ELR (cell line): ENCODE measurements around the gene CREBRF.

Experiments used
- DNase-seq: peaks from one replicate; pipeline ENCODE4 v3.0.0-alpha.2; 2015; ENCODE audit warnings: low read depth

The CREBRF gene

DNA sequence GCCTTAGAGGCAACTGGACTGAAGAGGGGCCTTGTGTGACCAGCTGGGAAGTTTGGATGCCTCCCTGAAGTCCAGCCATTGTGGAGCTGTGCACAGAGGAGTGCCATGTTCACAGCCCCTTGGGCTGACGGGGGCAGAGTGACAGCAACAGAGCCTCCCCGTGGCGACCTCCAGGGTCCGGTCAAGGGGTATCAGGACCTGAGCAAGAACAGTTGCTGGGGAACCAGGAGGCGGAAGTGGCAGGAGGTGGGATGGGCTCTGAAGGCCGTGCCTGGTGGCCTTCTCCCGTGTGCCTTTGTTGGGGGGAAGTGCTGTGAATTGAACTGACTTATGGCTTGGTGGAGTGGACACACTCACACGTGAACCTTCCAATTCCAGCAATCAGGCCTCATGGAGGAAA lies 102.2 kb downstream of the CREBRF start:
- DNase-seq, result no peak

DNA sequence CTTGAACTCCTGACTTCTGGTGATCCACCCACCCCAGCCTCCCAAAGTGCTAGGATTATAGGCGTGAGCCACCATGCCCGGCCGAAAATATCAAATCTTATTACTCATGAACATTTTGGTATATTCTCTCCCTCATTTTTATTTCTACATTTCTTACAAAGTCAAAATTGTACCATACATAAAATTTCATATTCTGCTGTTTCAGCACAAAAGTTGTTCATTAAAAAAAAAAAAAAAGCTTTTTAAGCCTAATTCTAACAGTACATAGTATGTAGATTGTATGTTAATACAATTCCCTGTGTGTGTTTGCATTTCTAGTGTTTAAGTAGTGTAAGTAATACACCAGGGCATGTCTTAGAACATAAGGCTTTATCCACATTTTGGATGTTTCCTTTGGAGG lies 103.1 kb downstream of the CREBRF start:
- DNase-seq, result no peak

DNA sequence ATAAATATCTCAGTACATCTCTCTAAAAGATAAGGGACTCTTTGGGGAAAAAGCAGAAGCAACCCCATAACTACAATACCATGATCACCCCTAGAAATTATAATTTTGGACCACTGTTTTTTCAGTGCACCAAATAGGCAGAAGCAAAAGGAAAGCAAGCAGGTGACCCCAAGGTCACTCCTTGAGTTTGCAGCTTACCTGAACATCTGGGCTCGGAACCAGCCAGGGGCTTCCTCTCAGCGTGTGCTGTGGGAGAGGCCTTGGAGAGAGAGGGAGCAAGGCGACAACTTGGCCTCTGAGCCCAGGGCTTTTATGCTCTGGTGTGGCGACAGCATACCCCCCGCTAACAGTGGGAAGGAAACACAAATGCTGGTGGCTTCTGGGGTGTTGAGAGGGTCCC lies 105.0 kb downstream of the CREBRF start:
- no peak for DNase-seq

DNA sequence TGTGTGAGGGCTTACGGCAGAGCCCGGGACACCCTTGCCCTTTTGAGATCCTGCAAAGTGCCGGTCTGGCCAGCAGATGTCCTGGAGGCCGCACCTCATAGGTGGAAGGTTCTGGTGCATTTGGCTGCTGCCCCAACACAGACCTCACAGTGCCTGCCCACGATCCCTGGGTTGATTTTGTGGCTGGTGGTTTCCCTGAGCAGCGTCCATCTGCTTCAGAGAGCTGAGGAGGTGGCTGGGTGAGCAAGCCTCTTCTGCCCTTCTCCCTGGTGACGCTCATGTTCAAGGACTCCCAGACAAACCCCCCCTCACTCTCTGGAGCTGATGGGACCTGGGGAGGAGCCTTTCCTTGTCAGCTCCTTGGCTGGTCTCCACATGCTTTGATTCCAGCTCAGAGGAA lies 107.1 kb downstream of the CREBRF start:
- no peak for DNase-seq

DNA sequence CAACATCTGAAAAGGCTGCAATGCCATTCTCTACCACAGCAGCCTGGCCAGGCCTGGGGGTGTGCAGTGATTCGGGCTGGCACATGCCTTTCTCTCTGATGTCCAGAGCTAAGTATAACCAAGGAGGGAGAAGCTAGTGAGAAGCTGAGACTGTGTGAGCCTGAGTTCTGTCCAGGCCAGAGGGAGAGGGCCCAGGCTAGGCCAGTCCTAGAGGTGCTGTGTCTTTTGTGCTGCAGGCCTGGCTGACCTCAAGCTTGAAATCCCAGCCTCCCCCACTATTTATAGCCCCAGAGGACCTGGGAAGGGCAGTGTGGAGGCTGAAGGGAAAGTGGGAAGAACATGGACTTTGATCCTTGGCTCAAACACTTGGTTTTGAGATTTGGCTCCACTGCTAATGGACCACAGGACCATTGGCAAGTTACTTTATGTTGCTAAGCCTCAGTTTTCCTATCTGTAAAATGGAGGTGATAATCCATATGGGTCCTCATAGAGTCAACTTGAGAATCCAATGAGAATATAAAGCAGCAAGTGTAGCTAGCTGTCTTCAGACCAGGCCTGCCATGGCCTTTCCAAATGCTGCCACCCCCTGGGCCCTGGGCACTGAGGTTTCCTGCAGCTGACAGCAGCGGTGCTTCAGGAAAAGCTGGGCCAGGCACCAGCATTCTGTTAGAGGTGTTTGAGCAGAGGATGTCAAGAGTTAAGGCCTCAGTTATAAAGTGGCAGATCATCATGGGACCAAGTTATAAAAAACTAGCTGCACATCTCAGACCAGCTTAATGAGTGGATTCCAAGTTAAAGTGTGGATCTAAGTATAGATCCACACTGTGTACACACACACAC lies 109.2 kb downstream of the CREBRF start:
- DNase-seq, result no peak

DNA sequence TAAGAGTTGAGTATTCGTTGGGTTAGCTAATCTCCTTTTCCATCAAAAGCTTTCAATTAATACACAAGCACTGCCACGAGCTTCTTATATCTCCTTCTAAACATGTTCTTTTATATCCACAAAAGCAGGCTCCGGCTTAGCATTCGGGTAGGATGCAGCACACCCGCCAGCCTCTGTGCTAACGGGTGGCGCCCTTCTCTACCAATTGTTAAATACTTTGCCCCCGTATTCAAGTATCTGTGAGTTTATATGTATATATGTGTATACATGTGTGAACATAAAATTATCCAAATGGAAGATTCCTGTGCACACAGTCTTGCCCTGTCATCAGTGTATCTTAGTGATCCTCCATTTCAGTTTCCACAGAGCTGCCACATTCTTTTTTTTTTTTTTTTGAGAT lies 116.0 kb downstream of the CREBRF start:
- DNase-seq, result no peak

DNA sequence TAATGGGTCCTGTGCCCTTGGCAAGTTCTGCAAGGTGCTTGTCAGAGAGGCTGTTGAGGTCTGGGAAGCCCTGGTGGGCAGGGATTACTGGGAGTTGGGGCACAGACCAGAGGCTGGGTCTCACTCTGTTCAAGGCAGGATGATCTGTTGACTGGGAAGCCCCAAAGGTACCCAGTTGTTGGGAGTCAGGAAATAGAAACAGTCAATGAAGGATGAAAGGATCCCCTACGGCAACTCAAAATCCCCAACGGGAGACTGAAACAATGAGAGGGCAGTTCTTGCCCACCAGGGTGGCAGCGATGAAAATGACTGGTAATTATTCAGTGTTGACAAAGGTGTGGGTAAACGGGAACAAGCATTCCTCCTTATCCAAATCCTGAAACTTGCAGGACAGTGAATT lies 119.4 kb downstream of the CREBRF start:
- DNase-seq, result no peak

DNA sequence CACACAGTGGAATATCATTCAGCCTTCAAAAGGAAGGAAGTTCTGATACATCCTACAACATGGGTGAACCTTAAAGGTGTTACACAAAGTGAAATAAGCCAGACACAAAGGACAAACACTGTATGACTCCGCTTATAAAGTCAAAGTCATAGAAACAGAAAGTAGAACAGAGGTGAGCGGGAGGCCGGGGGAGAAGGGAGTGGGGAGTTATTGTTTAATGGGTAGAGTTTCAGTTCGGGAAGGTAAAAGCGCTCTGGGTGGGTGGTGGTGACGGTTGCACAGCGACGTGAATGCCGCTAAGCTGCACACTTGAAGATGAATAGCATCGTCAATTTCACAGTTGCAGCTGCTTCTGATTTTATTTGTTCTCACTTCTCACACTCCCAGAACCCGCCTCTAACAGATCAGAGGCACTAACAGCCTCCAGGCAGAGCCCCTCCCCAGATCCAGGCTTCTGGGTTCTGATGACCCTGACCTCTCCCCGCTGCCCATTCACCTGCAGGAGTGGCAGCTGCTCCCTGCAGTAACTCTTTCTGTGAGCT lies 122.3 kb downstream of the CREBRF start:
- no peak for DNase-seq

DNA sequence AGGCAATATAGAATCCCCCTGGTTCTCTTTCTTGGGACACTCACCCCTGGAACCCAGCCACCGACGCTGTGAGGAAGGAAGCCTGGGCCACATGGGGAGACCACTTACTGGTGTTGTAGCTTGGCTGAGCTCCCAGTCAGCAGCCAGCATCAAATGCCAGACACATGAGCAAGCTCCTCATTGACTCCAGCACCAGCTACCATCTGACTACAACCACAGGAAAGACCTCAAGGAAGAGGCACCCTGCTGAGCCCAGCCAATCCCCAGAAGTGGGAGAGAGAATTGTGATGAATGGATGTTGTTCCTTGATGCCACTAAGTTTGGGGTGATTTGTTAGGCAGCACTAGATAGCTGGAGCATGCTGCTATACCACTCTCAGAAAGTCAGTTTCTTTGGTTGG lies 124.2 kb downstream of the CREBRF start:
- peak; percentile 39 for DNase-seq

DNA sequence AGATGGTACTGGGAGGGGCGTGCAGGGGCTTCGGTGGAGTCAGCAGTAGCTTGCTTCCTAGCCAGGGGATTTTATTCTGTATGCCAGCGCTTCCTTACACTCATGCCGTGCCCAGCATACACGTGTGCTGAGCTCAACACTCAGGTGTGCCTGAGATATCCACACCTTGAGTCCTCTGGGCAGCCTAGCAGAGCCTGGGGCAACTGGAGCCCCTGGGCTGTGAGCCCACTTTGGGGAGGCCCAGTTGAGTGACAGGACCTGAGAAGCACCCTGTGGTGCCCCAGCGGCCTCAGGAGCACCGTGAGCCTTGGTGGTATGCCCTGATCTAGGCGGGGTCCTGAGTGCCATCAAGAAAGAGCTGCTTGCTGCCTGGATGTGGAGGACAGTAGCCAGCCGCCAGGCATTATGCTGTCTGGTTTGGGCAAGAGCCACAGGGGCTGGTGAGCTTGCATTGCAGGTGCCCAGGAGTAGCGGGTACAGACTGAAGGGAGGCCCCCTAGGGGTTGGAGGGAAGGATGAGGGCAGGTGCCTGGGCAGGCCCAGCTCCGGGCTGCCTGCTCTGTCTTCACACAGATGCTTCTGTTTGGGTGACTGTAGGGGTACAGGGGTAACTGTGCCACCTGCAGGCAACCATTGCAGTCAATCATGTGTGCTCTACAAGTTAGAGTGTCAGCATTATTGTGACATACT lies 131.0 kb downstream of the CREBRF start:
- DNase-seq, result peak; percentile 20

DNA sequence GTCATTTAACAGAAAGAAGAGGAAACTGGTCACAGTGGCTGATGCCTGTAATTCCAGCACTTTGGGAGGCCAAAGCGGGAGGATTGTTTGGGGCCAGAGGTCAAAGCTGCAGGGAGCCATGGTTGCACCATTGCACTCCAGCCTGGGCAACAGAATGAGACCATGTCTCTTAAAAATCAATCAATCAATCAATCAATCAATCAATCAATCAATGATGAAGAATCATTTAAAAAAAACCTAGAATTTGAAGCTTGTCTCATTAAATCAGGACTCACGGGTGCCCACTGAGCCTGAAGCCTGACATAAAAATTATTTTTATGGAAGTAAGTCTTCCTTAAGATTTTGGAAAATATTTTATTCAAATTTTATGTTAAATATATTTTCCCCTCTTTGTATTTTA lies 132.1 kb downstream of the CREBRF start:
- DNase-seq, result no peak
